Central memory CD4-positive, alpha-beta T cell (primary cell): ENCODE data around the gene ATG7.
A peak's percentile ranks its signal among the peaks of the same experiment; 100 is the strongest.

Experiments
- DNase-seq: peaks from one replicate; pipeline ENCODE4 v3.0.0; 2022
- total RNA-seq, 3 experiments: gene quantifications; one replicate each; lab custom pipeline; 2026; lab: John Stamatoyannopoulos, UW

Gene ATG7, protein sequence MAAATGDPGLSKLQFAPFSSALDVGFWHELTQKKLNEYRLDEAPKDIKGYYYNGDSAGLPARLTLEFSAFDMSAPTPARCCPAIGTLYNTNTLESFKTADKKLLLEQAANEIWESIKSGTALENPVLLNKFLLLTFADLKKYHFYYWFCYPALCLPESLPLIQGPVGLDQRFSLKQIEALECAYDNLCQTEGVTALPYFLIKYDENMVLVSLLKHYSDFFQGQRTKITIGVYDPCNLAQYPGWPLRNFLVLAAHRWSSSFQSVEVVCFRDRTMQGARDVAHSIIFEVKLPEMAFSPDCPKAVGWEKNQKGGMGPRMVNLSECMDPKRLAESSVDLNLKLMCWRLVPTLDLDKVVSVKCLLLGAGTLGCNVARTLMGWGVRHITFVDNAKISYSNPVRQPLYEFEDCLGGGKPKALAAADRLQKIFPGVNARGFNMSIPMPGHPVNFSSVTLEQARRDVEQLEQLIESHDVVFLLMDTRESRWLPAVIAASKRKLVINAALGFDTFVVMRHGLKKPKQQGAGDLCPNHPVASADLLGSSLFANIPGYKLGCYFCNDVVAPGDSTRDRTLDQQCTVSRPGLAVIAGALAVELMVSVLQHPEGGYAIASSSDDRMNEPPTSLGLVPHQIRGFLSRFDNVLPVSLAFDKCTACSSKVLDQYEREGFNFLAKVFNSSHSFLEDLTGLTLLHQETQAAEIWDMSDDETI
- 23.8 to 37.9 (median 33.8) reads per million in 3 experiments for total RNA-seq

DNA sequence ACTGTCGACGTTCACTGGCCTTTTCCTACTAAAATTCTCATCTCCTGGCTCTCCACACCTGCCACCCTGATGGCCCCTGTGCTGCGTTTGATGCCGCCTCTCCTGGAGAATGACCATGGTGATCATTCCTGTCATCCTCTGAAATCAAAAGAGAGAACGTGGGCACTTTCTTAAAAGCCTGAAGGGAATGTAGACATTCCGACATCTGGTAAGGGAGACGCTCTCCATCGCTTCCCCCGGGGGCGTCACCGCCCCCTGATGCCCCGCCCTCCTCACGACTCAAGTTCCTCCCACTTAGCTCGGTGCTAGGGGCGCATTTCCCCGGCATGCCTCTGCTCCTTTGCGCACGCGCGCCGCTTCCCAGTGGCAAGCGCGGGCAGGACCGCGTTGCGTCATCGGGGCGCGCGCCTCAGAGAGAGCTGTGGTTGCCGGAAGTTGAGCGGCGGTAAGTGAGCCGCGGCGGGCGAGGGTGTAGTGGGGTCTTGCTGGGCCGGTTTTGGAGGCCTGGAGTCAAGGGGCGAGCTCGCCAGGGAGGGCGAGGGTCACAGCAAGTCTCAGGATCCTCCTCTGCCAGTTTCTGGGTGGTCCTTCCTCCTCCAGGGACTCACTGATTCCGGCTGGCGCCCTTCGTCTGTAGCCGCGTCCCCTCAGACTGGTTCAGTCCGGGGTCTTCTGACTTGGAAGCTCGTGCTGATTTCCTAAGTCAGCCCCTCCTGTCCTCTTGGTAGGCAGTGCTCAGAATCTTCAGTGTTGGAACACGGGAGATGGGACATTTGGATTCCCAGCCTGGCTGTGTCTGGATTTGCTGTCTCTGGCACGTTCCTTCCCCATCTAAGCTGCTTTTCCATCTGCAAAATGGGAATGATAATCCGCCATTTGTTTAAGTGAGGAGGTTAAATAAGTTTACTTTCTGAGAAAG lies at the start of gene ATG7:
ATG7 (plus strand) TSS at position 412 of the 919 bp plus-strand sequence. CDS start 26,299 bp downstream, outside the sequence.
- peak; percentile 96 for DNase-seq

DNA sequence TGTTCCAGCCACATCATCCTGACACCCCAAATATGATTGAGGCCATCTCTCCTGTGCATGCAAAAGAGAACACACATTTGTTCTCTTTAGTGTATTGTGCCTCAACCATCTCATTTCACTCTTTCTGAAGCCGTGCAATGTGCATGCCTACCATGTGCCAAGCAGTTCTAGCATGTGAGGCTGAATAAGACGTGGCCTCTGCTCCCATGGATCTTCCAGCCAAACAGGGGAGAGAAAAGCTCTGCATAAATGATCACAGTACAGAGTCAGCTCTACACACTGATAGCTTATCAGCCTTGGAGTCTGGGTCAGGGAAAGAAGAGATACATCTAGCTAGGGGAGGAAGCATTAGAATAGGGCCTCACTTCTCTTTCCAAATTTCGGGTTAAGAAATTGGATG lies 48.2 kb upstream of the ATG7 start:
- DNase-seq: no peak

DNA sequence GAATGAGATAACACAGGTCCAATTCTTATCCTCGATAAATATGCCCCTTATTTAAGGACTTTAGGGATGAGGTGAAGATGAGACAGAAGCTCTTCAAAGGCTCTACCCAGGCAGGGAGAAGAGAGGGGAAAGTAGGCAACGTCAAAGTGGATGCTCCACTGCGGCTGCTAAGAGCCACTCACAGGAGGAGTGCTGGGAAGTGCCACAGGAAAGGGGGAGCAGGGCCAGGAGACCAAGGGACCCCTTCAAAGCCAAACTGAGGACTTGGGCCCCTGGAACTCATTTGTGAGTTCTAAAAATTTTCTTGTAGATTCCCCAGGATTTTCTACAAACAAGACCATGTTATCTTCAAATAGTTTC lies 47.3 kb upstream of the ATG7 start:
- no peak for DNase-seq

DNA sequence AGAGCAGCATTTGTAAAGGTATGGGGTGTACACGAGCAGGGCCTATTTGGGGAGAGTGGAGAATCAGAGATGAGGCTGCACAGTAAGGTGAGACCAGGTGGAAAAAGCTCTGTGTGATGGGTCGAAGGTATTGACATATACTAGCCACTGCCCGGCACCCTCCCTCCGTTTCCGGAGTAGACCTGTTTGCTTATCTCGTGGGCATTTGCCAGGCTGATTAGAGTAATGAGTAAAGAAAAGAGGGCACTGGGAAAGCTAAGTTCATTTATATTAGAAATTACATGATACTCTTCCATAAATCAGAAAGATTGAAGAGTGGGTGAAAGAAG lies 46.2 kb upstream of the ATG7 start:
- DNase-seq: no peak

DNA sequence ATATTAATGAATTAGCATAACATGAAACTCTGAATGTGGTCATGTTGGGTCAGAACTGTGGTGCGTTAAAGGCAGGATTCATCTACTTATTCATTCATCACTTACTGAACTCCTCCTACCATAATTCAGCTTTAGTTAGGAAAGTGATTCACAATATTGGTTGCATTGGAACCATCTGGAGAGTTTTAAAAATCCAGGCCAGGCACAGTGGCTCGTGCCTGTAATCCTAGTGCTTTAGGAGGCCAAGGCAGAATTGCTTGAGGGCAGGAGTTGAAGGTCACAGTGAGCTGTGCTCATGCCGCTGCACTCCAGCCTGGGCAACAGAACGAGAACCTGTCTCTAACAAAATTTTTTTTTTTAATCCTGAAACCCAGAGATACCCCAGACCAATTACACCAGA lies 44.2 kb upstream of the ATG7 start:
- DNase-seq: no peak

DNA sequence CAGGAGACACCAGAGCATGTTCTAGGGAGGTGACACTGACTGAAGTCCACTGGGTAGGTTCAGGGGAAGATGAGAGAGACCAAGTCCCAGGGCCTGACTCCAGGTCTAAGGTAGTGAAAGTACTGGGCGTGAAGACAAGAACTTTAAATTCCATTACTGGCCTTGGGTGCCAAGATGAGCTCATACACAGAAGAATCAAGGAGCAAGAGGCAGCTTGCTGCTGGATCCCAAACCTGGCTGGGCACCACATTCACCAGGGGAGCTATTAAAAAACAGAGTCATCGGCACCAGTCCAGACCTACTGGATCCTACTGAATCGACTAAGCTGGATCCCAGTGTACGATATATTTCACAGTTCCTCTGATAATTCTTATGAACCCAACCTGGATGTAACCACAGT lies 42.1 kb upstream of the ATG7 start:
- no peak for DNase-seq

DNA sequence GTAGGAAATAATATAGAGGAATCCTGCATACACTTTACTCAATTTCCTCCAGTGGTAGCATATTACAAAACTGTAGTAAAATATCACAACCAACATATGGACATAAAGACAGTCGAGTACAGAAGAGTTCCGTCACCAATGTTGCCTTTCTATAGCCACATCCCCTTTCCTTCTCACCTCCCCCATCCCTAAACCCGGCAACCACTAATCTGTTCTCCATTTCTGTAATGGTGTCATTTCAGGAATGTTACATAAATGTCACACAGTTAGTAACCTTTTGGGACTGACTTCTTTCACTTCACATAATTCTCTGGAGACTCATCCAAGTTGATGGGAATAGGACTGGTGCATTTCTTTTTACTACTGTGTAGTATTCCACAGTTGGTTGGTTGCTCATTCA lies 41.4 kb upstream of the ATG7 start:
- no peak for DNase-seq

DNA sequence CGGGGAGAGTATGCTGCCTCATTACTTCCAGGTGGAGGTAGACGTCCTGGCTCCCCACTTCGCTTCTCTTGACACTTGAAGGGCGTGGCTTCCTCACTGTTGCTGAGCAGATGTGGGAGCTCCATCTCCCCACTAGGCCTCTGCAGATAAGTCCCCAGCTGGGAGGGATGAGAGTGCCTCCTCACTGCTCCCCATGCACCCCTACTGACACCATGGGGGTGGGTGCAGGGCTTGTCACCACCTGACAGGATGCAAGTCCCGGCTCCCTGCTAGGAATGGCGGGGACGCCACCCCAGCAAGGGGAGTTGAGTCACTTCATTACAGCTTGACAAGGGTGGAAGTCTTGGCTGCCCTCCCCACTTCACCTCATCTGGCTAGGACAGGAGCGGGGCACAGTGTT lies 36.8 kb upstream of the ATG7 start:
- no peak for DNase-seq

DNA sequence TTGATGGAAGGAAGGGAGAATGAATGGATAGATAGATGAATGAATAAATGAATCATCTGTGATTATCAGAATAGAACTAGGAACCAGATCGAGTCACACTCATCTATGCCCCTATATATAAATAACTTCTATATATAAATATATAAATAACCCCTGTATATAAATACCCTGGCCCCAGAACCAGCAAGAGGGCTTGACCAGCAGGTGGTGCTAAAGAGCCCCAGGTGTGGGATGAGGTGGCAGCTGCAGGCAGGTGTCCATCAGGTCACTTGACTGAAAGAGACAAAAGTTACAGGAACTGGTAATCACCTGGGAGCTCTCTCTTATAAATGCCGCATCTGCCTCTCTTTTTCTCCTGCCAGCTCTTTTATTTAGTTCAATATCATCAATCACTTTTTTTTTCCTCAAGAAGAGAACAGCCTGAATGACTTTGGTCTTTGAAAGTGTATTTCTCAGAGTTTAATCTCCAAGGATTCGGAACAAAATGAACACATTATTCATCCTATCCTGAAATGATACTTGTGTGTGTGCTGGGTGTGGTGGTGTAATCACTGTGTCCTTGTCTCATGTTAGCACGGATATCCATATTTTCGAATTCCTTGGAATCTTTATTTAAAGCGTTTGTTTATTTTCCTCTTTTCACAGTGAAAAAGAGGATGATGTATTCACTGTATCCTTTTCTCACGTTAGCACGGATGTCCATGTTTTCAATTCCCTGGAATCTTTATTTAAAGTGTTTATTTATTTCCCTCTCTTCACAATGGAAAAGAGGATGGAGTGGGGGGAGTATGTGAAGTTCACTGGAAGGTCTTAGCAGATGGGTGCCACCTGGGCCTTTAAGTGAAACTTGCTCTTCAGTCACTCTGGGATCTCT lies 35.4 kb upstream of the ATG7 start:
- DNase-seq: peak; percentile 62

DNA sequence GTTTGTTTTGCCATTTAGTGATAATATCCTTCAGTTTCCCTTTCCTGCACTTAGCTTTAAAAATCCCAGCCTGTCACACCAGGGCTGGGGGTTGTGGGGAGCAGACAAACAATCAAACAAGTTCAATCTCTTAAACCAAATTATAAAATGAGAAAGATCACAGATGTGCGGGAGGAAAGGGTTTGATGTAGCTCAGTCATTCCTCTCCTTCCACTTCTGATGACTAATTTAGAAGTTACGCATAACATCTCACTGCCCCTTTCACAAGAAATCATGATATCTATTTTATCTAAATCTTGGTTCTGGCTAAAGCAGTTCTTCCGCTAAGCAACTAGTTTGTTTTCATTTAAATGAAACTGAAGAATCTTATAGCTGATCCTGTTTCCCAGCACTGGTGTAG lies 34.1 kb upstream of the ATG7 start:
- DNase-seq: no peak

DNA sequence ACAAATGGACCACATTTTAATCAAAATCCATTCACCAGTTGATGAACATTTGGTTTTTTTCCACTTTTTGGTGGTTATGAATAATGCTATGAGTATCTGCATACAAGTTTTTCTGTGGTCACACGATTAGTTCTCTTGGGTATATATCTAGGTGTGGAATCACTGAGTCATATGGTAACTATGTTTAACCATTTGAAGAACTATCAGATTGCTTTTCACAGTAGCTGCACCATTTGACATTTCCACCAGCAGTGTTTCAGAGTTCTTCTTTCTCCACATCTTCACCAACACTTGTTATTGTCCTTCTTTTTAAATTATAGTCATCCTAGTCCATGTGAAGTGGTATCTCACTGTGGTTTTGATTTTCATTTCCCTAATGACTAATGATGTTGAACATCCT lies 33.3 kb upstream of the ATG7 start:
- no peak for DNase-seq

DNA sequence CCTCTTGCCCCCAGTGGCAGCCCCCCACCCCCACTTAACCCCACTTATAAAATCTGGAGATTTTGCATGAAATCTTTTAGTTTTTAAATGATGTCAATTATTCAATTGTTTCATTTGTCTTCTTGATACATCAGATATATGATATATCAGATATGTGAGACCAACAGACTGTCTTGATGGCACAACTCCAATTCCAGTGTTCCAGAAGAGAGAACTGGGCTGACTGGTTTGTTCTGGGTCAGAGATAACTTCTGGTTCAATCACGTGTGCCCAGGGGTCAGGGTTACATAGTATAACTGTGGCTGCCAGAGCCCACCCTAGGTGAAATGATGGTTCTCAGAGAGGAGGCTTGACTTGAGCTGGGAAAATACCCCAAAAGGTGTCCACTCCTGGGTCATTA lies 32.4 kb upstream of the ATG7 start:
- no peak for DNase-seq

DNA sequence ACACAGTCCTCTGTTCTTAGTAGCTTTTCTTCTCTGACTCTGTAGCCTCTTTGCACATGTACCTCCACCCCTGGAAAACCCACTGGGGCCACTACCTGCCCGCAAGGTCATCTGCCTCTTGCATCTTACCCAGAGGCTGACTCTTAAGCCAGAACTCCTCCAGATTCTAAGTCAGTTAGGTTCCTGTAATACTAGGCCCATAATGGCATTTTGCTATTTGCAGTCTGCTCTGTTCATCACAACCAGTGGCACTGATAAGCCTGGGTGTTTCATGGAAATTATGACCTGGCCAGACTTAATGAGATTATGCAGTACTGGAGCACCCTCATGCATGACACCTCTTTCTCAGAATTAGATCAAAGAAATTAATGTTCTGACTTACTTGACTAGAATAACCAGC lies 31.7 kb upstream of the ATG7 start:
- DNase-seq: no peak

DNA sequence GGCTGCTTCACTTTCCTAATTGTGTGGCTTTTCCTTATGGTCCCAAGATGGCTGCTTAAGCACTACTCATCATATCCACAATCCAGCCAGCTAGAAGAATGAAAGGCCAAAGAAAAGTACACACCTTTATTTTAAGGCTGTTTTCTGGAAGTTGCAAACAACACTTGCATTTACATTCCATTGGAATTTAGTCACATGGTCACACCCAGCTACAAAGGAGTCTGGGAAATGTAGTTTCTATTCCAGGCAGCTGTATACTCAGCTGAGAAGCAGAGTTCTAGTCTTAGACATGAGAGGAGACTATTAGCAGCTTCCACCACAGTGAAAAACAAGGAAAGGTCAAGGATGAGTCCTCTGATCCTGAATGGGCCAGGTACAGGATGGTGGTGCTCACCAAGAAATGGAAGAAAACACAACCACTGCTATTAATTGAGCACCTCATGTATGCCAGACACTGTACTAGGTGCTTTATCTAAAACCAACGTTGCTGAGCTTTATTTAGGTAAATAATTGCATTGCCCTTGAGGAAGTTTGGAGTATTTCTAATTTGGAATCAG lies 28.0 kb upstream of the ATG7 start:
- DNase-seq: no peak

DNA sequence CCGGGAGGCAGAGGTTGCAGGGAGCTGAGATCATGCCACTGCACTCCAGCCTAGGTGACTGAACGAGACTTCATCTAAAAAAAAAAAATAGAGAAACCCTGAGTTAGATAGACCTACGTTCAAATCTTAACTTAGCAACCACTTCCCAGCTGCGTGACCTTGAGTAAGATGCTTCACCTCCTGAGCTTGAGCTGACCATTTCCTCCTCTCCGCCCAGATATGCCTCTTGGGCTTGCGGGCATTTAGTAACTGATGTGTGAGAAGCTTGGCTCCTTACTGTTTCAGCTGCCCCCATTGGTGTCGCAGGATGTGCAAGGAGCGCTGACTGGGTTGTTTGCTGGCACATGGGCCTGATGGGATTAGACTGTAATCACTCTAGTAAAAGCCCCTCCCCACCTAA lies 26.9 kb upstream of the ATG7 start:
- no peak for DNase-seq

DNA sequence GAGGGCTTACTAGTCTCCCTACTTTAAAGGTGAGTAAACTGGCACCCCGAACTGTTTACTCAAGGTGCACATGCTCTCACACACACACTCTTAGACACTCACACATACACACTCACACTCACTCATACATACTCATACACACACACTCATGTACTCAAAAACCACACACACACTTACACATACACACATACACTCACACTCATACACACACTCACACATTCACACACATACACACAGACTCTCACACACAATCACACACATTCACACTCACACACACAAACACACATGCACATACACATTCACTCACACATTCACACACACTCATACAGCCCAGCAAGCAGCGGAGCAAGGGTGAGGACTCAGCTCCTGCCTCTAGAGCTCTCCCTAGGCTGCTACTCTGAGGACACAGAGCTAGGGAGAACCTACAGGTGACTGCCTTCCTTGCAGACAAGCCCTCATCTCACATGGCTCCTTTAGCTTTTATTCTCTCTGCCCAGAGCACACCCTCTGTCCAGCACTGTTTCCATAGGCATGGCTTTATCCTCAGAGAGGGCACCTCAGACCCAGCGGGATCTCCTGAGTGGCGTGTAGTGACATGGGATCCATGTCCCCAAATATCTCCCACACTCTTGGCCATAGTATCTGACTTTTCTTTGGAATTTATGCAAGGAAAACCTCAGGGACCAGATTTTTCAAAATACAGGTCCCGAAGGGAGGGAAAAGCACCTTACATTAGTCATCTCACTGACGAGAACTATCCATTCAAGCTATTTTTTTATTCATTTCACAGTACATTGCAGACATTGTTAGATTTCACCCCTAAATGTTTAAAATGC lies 26.2 kb upstream of the ATG7 start:
- no peak for DNase-seq

DNA sequence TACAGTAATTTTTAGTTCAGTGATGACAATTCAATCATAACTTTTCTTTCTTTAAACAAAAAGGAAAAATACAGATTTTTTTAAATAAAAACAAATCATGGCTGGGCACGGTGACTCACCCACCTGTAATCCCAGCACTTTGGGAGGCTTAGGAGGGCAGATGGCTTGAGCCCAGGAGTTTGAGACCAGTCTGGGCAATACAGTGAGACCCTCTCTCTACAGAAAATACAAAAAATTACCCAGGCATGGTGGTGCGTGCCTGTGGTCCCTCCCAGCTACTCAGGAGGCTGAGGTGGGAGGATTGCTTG lies 25.6 kb upstream of the ATG7 start:
- DNase-seq: no peak

DNA sequence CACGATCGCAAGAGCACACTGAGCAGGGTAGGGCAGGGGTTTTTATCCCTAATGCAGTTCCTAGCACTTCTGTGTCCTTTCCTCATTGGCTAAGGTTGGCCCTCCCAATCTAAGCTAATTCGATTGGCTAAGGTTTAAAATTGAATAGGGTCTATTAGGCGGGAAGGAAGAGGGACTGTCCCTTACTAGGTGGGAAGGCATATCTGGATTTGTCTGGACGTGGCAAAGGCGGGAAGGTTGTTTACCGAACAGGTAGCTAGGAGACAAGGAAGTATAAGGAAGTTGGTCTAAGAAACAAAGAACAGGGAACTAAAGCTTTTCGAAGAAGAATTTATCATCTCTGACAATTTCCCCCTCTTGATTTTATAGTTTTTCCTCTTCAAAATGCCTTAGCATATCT lies 24.8 kb upstream of the ATG7 start:
- DNase-seq: no peak

DNA sequence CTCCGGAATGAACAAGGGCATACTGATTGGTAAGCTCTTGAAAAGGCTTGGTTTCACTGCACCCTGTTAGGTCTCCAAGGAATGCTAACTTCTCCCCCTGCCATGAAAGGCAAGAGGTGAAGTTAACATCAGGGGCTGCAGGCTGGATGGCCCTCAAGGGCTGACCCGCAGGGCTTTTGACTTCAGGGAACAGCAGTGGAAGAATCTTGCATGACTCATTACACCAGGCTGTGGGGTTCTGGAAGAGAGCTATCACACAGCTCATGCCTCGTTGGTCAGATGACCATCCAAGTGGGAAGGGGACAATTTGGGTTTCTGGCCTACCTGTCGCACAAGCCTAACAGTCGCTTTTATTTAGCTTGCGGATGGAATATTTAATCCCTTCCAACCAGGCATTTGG lies 23.6 kb upstream of the ATG7 start:
- no peak for DNase-seq

DNA sequence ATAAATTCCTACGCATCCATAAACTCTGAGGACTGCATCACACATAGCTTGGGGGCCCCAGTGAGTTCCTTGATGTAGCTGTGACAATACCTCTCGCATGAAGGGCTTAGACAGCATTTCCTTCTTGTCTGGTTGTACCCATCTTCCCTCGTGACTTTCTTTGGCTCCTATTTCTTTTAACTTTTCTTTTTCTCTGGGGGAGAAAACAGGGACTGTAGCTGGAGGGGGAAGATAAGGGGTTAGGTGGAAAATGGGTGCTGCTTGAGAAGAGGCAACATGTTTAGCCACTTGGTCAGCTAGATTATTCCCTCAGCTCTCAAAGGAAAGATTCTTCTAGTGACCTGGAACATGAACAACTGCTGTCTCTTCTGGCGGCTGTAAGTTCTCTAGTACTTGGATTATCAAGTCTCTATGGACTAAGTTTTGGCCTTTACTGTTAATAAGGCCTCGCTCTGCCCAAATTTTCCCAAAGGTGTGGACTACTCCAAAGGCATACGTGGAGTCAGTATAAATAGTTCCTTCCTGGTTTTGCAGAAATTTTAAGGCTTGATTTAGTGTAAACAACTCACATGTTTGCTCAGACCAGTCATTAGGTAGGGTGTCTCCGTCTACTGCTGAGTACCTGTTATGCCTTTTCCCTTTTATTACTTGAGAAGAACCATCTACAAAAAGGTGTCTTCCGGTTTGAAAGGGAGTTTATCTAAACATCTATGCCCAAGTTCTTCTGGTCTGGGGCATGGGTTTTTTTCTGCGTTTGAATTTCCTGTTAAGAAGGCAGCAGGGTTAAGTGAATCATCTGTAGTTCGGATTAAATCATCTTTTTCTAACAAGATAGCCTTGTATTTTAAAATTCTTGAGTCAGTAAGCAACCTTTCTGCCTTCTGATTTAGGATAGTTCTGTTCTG lies 21.0 kb upstream of the ATG7 start:
- peak; percentile 21 for DNase-seq
